ENCODE results near the gene NOSTRIN.
"Not testable (repeated sequence)": the region's sequence is repeated elsewhere in the genome, so short reads cannot be mapped to it uniquely, and the experiment has no call there.

The NOSTRIN gene

DNA sequence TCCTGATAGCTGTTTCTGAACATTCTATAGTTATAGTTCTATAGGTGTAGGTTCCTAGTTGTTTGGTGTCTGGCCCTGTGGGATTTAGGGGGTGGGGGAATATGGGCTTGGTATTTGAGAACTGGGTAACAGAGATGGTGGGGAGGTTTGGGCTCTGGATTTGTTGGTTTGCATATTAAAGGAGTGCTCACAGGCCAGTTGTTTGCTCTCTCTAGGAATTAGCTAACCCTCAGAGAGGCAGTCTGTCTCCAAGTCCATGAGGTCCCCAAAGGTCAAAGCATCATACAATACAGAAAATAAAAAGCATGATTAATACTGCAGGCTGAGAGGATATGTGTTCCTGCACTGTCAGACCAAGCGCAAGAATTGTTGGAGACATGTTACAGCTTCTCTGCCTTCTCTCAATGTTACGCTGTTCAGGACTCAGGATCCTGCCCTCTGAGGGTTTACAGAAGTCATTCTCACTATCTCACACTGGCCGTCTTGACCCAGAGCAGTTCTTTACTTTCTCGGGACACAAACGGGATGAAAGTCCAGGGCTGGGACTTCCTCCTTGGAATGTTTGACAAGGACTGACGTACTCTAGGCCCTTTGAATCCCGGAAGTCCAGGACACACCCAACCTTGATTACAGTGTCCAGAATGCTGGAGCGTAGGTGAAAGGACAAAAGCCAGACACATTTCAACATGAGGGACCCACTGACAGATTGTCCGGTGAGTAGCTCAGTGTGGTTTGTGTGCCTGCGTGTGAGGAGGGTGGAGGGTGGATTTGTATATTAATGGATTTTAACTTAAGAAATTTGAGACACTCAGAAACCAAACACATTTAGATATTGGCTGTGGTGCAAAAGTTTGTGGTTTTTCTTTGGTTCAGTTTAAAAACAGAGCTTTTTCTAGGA lies at the start of gene NOSTRIN:
Gene NOSTRIN, plus strand, starts transcription at position 677 of the 898 bp plus-strand sequence. Its CDS starts 10 bp downstream, at position 687.
- peak; percentile 26 for DNase-seq

- DNase-seq: no peak
Observed at GRCh38 chr2:168753765-168754329, 48.6 kb upstream of the NOSTRIN start.

- peak; percentile 14 for DNase-seq
Observed at GRCh38 chr2:168757223-168757622, 45.2 kb upstream of the NOSTRIN start.

DNA sequence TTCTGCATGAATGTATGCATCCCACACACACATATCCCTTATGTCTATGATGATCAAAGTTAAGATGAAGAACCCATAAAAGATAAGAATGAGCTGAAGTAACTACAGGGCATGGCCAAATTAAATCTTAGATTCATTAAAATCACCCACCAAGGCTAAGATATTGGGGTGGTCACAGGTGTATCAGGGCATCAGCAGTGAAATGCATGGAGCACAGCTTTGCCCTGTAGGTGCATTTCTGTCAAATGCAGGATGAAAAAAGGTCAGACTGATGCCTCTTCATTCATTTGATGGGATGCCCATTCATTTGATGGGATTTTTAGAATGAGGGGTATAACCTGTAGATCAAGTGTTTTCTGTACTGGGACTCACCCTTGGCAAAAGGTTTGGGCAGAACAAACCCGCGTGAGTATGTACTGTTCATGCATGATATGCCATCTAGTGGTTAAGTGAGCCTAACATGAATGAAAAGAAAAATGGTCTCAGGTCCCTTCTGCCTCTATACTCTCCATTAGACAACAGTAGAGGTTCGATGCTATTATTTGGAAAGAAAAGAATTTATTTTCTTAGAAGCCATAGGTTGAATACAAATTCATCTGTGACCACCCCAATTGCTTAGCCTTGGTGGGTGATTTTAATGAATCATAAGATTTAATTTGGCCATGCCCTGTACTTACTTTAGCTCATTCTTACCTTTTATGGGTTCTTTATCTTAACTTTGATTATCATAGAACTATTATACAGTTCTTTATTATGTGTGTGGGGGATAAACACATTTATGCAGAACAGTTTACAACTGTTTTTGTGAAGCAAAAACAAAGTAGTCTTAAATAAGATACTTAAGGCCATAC lies 43.2 kb upstream of the NOSTRIN start:
- DNase-seq: peak; percentile 73

DNA sequence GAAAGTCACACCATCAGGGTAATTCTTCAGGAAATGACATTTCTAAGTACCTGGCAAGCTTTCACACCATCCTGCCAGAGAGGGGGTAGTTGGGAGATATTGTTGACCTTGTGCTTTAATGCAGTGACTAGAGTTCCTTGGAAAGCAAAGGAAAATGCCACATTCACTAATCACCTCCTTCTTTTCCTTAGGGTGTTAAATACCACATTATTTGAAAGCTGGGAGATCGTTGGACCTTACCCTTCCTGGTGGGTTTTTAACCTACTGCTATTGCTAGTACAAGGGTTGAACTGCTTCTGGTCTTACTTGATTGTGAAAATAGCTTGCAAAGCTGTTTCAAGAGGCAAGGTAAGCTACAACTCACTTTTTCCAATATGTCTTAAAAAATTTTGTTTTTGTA lies 37.0 kb upstream of the NOSTRIN start:
- DNase-seq: no peak

DNA sequence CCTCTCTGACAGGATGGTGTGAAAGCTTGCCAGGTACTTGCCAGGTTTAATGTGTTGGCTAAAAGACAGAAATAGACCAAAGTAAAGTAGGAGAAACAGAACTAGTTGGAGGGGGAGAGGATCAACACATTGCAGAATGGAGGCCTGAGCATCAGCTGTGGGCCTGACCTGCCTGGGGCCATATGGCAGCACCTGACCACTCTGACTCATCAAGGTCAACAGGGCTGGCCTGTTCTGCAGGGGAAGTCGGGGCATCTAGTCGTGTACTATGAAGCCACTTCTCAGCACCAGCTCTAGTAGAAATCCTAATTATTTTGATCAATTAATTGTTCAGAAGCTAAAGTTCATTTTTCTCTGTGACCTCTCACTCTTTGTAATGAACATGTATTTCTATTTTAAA lies 35.8 kb upstream of the NOSTRIN start:
- DNase-seq: no peak

DNA sequence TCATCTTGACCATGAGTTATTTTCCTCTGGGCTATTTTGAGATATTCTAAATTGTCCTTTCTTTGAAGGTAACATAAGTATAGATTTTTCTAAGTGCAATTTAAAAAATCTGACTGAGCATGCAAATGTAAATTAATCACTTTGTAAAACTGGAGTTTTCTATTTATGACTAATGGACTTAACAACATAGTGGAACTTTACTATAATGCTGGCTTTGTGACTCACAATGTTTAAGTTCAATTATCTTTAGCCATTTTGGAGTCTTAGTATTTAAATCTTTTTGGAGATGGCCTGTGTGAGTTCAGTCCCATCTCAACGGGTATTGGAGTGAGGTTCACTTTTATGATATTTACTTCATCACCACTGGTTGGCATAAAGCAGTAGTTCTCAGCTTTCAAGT lies 35.2 kb upstream of the NOSTRIN start:
- DNase-seq: no peak

- not testable (repeated sequence) for DNase-seq
Observed at GRCh38 chr2:168768357-168768756, 34.1 kb upstream of the NOSTRIN start.

DNA sequence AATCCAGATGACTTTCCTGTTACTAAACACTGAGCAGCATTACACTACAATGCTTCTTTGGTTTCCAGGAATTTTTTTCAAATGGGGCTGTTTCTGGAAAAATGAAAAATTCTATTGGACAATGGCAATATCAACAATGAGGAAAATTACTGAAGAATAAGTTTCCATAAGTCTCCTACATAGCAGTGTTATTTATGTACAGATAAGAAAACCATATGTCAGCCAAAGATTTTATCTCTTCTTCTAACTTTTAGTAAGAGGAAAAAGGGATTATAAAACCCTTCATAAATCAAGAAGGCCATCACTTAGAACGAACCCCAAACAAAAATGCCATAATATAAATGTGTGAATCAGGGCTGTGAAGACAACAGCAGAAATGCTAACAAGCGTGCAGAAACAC lies 31.6 kb upstream of the NOSTRIN start:
- DNase-seq: no peak

- no peak for DNase-seq
Observed at GRCh38 chr2:168772704-168773103, 29.7 kb upstream of the NOSTRIN start.

- no peak for DNase-seq
Observed at GRCh38 chr2:168773128-168773527, 29.3 kb upstream of the NOSTRIN start.

DNA sequence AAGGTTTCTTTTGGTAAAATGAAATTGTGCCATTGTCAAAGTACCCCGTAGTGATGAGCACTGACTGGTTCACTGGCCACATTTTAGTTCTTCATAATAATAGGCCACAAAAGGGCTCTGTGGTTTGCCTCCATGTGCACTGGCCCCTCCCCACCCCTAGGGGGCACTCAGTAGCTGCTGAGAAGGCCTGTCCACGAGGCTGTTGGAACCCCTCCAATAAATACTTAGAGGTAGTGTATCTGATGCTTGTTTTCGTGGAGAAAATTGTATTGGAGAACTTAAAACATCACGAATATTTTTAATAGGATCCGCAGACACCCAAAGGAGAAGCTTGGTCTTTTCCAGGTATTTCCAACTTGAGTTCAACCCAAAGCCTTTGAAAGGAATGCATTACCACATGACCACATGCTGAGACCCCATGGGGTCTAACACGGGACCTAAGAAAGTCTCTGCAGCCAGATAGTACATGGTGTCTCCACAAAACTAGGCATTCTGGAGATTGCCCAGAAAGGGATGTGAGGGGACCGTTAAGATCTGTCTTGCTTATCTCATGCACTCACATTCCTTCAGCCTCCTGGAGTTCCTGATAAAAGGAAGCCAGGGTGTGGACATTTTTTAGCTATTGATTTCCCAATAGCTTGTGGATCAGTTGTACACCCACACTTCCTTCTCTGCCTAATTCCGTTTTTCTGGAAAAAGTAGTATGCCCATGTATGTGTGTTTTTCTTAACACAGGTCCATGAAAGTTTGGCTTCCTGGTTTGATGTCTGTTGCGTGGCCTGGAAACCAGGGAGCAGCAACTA lies 28.5 kb upstream of the NOSTRIN start:
- DNase-seq: peak; percentile 91

DNA sequence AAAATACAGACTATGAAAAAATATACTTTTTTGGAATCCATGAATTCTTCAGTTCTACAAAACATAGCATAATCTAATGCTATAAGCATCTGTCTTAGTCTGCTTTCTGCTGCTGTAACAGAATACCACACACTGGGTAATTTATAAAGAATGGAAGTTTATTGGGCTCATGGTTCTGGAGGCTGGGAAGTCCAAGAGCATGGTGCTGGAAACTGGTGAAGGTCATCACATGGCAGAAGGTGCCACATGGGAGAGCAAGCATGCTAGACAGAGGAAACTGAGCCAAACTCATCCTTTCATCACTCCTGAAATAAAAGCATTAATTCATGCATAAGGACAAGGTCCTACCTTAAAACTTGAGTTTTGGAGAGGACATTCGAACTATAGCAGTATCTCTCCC lies 26.6 kb upstream of the NOSTRIN start:
- DNase-seq: no peak

DNA sequence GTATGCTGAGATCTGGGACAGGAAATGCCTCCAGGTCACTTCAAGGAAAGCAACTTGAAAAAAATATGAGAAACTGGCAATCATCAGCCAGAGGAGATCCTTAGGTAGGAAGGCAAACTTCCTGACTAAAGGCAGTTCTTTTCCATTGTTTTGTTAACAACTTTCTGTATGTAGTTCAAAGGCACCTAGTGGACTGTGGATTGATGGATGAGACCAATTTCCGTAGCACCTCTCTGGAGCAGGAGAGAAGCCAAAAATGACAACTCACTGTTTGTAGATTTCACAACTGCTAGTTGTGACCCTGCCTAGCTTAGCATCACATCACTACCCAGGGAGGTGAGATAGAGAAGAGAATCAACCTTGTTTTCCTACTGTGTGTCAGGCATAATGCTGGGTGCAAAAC lies 21.8 kb upstream of the NOSTRIN start:
- no peak for DNase-seq

- DNase-seq: peak; percentile 89
Observed at GRCh38 chr2:168781191-168781817, 21.1 kb upstream of the NOSTRIN start.

DNA sequence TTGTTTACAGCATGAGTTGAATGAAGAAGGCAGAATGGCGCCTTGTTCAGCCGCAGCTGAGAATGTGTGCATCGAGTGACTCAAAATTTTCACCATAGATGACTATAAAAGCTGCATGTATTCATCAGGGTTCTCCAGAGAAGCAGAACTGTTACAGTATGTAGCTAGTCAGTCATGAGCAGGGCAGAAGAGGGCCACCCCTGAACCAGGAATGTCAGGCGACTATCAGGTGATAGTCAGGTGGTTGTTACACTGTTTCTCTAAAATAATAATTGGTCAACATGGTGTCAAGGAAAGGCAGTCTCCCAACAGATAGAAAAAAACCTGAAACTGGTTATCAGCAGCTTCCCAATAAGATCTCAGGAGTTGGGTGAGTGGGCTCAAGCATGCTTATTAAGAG lies 20.2 kb upstream of the NOSTRIN start:
- DNase-seq: no peak

DNA sequence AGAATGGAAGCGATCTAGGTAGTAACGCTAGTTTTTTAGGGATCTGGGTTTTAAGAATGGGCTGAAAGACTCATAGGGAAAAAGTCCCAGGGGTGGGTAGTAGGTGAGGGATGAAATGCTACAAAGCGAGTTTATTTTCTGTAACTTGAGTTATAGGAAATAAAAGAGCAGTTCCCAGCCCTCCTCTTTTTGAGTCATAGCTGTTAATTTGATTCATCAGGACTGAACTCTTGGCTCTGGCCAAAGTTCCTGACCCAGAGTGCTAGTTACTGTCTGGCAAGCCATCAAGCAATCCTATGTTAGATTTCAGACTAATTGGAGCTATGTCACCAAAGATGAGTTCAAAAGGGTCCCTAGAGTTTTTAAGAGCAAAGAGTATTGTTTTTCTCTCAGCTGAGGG lies 17.4 kb upstream of the NOSTRIN start:
- DNase-seq: no peak

DNA sequence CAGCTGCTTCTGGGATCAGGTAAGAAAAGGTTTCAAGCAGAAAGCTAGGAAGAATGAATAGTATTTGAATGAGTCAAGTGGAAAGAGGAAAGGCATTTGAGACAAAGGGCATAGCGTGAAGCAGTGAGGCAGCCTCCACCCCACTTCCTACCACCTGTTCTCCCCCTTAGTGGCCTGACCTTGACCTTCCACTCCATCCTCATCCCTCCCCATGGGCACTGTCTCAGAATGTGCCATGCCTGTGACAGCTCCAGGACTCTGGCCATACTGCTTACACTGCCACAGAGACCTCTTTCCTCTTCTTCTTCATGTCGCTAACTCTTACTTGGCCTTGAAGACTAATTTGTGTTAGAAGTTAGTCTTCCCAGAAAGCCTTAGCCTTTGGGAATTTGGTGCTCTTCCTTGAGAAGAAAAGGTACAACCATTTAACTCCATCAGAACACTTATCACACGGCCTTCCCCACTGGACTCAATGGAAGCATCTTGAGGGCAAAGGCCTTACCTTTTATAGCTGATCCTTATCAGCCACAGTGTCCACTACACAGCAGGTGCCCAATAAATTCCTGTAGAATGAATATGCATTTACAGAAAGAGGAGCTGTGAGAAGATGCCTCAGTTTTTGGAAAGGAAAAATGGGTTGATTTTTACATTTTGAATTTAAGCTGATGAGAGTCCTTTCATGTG lies 15.2 kb upstream of the NOSTRIN start:
- no peak for DNase-seq

GRCh38 chr2:168787782-168788376 lies 14.6 kb upstream of the NOSTRIN start:
- DNase-seq: no peak

DNA sequence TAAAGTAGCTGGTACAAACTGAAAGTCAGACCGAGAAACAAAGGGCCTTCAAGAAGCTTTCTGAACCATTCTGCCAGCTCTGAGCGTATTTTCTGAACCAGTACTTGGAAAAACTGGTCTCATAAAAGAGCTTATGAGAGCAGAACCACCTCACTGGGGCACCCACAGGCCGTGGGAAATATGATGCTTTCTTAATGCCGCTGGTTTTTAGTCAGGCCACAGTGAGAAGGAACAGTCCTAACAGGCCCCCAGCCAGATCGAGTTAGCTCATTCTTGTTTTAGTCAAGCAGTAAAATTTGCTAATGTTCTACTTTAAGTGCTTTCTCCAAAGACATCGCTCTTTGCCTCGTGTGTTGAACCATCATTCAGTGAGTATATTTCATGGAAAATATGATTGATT lies 12.7 kb upstream of the NOSTRIN start:
- DNase-seq: no peak

Measured in hematopoietic multipotent progenitor cell treated with erythropoietin and hydrocortisone succinate and interleukin-3 and kit ligand, for 8 days (in vitro differentiated cells).